GM18526 (cell line): ENCODE measurements around the gene TRANK1.

Source experiments
- POLR2A ChIP-seq: IDR thresholded peaks from 3 replicates; pipeline ENCODE4 v1.6.1; 2011; ENCODE audit not compliant: insufficient read length; ENCODE audit errors: extremely low read depth

TRANK1 gene

DNA sequence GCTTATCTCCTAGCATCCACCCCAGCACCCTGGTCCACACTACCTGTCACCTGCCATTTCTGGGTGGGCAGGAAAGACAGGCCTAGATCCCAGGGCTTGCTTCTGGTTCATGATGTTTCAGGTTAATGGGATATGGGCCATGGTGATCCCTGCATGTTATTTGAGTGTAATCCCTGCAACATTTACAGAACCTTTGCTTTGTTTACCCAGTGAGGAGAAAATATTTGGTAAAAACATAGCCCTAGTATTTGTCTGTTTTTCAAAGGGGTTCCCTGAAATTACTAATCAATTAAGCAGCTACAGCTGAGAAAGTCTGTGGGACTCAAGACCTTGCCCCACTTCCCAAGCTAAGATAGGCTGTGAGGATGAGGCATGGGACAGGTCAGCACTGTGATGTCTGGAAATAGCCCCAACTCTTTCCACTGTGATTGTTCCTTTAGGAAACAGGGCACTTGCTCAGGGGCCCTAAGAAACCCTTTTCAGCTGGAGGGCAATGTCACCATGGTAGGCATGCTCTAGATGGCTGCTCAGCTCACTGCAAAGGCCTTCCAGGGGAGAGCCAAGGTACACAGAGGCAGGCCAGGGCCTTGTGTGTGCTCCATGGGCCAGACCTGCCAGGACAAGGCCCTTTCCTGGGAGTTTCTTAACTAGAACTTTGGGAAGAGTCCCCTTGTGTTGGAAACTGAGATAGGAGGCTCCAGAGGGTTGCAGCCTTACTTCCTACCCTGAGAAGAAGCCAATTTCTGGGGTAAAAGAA is 11.1 kb downstream of the TRANK1 start:
- TF ChIP-seq POLR2A: no peak

DNA sequence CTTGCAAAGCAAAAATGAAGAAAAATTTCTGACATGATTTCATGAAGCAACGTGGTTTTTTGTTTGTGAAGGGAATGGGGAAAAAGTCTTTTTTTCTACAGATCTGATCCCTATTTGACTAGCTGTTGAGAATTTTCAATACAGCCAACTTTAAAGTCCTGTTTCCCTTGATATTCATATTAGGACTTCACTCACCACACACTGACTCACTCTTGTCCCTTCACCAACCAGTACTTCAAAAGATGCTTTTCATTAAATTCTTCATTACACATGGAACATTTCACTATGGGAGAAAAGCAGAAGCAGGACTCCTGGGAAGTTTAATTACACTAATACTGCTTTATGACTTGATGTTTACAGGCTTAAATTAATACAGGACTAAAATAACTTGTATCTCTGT is 16.6 kb downstream of the TRANK1 start:
- no peak for TF ChIP-seq POLR2A

DNA sequence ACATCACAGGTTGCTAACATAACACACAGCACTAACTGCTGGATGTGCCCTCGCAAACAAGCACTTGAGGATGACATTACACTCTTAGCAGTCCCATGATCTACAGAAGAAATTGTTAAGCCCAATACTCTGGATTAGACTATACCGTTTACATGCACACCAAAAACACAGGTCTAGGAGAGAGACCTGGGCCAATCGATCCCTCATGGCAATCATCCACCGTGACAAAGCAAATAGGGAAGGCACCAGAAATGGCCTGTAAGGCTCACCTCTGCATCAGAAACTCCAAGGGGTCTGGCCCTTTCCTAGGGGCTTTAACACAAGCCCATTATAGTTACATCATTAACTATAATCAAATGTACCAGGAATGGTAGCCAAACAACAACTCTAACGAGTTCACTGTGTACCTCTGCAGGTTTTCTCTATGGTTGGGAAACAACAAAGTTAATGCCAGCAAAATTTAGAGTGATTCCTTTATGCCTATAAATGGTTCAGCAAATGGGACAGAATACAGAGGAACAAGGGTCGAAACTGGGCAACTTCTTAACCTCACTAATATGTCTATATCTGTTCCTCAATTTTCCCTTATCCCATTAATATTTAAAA is 18.5 kb downstream of the TRANK1 start:
- no peak for TF ChIP-seq POLR2A

DNA sequence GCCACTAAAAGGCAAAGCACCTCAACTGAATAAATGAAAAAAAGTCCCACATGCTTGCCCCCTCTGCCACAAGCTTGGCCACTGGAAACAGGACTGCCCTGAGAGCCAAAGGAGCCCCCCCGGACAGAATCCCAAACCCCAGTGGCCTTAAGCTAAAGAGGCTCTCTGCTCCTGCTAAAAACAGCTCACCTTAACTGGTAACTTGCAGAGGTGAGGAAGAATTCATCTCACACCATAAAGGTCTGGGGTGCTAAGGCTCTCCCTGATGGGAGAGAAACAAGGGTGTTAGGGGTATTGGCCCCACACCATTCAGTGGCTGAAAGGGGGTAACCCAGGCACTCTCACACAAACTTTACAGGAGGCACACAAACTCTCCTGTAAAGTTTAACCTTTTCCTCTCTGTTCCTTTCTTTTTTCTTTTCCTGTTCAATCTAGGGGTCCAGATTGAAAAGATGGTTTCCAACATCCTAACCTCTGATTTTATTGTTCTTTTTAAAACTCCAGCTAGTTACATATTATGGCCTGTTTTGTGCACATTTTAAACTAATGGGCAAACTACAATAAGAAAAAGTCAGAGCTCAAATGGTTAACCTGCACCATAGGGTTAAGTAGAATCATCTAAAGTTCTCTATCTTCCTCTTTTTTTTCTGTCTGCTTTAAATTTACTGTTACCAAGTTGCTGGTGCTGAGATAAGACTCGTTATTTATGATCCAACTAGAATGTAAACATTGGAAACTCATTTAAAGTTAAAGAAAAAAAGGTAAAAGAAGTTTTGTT is 19.9 kb downstream of the TRANK1 start:
- TF ChIP-seq POLR2A: no peak

DNA sequence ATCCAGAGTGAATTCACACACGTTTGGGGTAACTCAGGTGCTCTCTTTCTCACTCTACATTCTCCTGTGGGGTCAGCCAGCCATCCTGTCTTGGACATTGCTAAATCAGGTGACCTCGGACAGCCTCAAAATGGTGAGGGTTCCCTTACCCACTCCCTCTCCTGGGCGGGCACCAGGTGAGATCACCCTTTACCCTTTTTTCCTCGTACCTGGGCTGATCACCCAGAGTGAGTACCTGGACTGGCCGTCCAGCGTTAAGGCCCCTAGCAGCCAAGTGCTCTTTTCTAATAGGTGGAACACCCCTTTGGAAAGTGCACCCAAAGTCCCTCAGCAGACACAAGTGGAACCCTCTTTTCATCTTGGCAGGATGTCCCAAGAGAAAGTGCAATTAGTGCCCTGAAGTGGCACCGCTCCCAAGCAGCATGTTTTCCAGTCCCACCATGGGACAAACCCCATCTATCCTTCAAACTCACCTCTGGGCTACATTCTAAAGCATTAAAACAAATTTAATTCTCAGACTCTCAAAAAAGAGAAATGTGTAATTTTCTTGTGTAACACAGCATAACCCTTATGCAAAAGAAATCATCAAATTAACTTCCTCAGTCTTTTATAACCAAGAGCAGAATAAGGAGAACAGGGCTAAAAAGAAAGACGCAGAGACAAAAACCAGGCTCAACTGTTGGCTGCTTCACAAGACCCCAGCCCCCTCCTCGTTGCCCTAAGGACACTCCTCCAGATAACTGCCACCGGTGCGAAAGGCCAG is 20.7 kb downstream of the TRANK1 start:
- TF ChIP-seq POLR2A: no peak

DNA sequence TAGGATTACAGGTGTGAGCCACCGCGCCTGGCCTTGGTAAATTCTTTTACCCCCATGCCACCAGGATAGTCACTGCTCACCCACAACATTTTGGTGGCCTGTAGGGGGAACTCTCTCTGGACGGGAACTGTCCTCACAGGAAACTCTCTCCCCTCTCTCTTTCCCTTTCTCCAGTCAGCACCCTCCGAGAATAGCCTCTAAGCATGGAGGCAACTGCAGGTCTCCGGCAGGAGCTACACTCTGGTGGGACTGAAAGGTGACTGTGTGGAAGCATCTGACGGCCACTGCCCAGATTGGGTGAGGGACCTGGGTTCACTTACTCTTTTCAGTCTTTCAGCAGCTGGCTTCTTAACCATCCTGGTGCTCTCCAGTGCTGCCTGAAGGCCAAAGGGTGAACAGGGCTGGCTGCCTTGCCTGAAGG is 21.3 kb downstream of the TRANK1 start:
- no peak for TF ChIP-seq POLR2A

DNA sequence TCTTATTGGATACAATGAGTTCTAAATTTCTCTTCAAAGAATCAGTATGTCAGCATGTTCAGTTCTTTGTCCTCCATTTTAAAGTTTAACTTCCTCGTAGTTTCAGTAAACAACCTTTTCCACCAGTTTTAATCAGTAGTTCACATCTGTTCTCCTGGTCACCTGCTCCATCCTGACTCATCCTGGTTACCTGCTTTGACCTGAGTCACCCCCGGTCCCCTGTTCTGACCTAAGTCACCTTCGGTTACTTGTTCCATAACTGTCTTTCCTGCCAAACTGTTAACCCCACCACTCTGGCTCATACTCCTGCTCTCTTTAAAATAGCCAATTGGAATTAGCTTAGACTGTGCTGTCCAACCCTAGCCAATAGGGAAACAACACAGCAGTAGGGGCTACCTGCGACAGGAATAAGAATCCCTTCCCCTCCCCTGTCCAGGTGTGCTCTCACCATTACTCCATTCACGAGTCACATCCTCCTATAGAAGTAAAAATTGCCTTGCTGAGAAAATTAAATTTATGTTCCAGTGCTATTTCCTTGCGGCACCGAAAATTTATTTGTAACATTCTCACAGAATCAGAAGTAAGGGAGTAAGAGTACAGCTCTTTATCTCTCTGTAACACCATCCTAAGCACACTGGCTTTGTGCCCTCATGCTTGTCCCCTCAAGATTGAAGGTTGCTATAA is 23.8 kb downstream of the TRANK1 start:
- TF ChIP-seq POLR2A: no peak

DNA sequence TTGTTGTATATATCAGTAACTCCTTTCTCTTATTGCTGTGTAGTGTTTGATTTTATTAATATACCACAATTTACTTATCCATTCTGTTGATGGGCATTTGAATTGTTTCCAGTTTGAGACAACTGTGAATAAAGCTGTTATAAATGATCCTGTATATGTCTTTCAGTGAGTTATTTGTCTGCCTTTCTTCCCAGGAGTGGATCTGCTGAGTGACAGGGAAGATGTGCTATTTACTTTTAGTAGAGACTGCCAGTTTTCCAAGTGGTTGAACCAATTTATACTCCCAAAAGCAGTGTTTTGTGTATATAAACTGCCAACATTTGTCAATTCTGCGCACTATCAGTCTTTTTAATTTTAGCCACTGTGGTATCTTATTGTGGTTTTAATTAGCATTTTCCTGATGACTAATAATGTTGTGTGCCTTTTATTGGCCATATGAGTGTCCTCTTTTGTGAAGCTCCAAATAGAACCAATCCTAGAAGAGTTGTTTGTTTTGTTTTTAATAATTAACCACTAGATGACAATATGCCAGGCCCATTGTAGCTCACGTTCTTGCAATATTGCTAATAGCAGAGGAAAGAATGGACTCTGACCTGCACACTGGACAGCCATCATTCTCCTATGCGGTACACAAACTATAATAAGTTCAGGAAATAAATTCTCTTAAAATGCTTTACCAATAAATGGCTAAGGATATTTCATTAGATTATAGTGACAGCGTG is 25.3 kb downstream of the TRANK1 start:
- TF ChIP-seq POLR2A: no peak

DNA sequence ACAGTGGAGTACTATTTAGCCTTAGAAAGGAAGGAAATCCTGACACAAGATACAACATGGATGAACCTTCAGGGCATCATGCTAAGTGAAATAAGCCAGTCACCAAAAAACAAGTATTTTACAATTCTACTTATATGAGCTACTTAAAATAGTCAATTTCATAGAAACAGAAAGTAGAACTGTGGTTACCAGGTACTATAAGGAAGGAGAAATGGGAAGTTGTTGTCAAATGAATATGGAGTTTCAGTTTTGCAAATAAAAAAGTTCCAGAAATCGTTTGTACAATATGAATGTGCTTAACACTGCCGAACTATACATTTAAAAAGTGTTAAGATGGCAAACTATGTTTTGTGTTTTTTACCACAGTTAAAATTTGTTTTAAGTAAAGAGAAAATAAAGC is 26.8 kb downstream of the TRANK1 start:
- no peak for TF ChIP-seq POLR2A

DNA sequence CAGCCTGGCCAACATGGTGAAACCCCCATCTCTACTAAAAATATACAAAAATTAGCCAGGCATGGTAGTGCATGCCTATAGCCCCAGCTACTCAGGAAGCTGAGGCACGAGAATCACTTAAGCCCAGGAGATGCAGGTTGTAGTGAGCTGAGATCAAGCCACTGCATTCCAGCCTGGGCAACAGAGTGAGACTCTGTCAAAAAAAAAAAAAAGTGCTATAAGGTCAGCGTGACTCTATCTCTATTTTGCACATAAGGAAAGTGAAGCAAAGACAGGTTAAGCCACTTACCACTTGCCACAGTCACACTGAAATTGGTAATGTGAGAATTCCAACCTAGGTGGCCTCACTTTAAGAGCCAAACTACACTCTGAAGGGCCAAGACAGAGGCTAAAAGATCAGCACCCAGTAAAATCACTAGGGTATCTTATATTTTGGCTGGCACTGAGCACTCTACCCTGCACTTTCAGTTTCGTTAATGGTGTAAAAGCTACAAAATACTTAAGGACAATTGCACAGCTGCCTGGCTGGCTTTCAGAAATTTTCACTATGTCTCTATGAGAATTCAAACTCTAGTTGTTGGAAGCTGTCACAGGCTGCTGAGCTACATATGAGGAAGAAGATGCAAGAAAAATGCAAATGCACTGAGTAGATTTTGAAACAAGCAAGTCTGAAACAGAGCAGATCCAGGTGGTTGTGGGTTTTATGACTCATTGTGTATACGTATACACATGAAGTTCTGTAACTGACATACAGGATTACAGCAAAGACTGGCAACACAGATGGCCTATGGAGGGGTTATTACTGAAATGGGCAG is 32.7 kb downstream of the TRANK1 start:
- TF ChIP-seq POLR2A: no peak

DNA sequence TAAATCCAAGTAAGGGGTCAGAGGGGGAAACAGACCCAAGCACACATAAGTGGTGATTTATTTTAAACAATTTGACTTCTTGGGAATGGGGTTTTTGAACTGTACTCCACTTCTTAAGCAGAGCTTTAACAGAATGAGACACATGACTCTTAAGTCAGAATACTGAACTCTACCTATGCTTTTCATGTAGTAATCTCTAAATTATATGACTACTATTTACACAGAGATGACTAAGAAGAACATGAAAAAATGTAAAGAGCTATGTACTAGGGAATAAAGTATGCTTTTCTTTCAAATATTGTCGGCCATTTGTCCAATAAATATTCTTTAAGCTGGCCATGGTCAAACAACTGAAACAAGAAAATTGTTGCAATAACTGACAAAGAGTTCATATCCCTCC is 35.2 kb downstream of the TRANK1 start:
- TF ChIP-seq POLR2A: no peak

DNA sequence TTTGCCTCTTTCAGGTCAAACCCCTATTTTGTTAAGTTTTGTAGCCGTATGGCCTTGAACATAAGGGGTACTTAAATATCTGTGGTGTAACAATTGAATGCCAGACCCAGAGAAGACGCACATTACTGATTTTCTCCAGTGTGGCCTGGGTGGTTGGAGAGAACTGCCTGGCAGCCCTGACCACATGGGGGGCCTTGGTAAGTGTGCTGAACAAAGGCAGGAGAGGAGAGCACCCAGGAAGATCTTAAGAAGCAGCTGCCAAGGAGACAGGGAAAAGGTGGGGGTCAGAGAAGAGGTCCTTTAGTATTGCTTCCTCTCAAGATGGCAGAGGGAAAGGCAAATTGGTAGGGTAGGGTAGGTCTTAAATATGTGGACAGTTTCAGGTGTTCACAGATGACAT is 35.7 kb downstream of the TRANK1 start:
- no peak for TF ChIP-seq POLR2A

DNA sequence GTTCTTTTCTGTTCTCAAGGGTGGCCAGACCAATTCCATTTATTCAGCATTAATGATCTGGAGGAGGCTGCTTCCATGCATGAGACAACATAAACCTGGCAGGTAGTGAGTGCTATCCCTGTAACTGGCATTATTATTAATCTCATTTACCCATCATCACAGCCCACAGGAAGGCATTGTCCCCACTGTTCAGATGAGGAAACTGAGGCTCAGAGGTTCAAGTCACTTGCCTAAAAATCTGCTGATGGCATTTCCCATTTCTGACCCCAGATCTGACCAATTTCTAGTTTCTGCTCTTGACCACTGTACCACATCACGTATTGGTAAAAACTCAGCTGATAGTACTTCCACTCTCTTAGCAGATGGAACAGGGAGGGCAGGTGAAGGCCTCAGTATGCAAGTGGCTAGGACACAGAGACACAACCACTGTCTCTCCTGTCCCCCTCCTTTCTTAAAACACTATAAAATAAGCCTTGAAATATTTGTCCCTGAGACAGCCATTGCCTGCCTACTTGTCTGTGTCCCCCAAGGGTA is 36.1 kb downstream of the TRANK1 start:
- no peak for TF ChIP-seq POLR2A
